H54 (cell line): ENCODE data around the gene FBL.
"Not testable (repeated sequence)": the region's sequence is repeated elsewhere in the genome, so short reads cannot be mapped to it uniquely, and the experiment has no call there.

ENCODE experiments used
- DNase-seq: peaks from one replicate; pipeline ENCODE4 v3.0.0; 2011; ENCODE audit warnings: low spot score, mixed read lengths; ENCODE audit not compliant: insufficient read length
- FAIRE-seq: peaks from 3 replicates; lab custom pipeline; 2011; peaks lifted over from hg19 to GRCh38; lab: Jason Lieb, UNC
- POLR2A ChIP-seq: IDR thresholded peaks from 2 replicates; pipeline ENCODE4 v1.6.1; 2011; ENCODE audit warnings: low read depth, mild to moderate bottlenecking, low read length

FBL gene

DNA sequence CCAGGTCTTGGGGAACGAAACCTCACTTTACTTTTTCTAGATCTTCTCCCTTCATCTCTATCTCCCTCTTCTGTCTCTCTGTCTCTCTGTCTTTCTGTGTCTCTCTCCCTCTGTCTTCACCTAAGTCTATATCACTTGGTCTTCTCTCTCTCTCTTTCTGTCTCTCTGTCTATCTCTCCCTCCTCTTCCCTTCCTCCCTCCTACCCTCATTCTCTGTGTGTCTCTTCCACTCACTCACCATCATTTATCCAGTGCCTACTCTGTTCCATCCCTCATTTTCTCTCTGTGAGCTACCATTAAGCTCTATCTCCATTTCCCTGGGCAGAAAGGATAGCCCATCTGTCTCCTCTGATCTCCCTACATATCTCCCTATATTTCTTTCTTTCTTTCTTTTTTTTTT lies 32.2 kb upstream of the FBL start:
- no peak for FAIRE-seq
- TF ChIP-seq POLR2A: no peak
- DNase-seq: no peak

DNA sequence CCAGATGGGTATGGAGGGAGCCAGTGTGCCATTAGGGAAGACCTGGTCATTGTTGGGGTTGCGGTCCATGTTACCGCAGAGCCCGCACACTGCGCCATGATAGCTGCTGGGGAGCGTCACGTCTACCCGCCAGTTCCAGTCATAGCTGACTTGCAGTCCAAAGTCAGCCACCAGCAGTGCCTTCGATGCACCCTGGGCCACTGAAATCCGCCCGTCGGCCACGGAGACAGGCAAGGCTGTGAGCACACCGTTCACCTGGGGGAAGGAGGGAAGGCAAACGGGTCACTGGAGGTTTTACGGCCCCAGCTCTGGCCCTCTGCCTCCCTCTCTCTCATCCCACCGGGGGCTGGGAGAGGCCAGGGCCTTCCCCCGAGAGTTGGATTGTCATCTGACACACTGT lies 31.8 kb upstream of the FBL start:
- not testable (repeated sequence) for FAIRE-seq, DNase-seq

DNA sequence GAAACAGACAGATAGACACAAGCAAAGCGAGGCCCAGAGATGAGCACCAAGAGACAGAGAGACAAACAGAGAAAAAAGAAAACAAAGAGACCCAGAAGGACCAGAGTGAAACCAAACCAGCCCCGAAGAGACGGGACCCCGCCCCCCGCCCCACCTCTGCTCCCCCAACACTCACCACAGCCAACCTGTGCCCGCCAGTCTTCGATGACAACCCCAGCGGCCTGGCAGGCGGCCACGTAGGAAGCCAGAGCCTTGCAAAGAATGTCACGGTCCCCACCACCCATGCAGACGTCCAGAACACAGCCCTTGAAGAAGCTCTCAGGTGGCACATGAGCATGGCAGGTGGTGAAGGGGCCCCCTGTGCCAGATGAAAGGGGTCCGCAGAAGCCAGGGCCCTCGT lies 31.3 kb upstream of the FBL start:
- DNase-seq, FAIRE-seq: not testable (repeated sequence)

DNA sequence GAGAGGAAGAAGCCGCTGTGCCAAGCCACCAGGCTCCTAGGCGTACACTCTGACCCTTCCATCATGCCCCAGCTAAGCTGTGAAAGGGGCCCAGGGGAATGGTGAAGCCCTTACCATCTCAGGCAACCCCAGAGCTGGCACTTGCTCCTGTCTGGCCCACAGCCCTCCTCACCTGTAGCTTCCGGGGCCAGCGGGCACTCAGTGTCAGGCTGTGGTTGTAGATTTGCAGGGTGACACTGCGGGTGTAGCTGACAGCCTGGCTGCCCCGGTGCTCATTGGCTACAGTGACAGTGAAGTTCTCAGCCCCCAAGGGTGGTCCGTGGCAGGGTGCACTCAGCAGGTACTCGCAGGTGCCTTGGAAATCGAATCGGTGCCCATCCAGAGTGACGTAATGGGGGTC lies 30.3 kb upstream of the FBL start:
- FAIRE-seq: not testable (repeated sequence)

DNA sequence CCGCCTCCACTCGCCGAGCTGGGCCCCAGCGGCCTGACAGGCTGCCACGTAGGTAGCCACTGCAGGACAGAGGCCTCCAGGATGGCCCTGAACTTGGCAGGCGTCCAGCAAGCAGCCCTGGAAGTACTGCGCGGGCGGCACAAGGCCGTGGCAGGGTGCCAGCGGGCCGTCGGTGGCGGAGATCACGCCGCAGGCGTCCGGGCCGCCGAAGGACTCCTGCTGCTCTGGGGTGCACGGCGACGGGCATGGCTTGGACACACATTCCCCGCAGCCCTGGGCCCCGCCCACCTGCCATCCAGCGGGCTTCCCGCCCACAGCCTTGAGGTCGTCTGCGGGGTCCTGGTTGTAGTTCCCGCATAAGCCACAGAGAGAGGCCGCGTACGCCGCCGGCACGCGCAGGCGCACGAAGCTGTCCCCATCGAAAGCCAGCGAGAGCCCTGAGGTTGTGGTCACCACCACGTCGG lies 29.3 kb upstream of the FBL start:
- not testable (repeated sequence) for FAIRE-seq, DNase-seq

More for the DNA sequence above, 30.3 kb upstream of the FBL start:
- DNase-seq: not testable (repeated sequence)

DNA sequence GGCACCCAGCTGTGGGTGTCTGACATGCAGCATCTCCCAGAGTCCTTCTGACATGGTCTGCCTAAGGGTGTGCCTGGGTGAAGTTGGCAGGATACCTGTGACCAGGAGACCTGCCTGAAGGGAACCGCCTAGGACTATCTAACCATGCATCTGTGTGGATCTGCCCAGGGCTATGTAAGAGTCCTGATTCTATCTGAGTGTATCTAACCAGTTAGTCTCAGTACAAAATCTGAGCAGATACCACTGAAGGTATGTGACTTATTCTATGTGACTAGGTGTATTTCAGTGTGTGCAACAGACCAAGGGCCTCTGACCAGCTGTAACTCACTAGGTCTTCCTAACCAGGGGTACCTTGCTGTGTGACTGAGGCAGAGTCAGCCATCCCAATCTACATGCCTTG lies 28.2 kb upstream of the FBL start:
- FAIRE-seq: no peak
- no peak for DNase-seq
- TF ChIP-seq POLR2A: no peak

DNA sequence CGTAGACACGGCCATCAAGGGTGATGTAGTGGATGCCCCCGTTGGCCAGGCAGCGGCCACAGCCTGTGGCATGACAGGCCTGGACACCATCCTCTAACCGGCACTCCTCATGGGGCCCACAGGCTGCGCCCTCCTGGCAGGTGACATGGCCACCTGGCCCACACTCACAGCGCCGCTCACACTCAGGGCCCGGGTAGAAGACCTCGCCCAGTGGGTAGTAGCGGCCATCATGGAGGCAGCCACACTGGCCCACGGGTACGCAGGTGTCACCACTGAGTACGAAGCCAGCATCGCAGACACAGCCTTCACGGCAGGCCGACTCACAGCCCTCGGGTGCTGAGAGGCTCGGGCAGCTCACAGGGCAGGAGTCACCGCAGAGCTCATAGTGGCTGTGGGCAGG lies 27.2 kb upstream of the FBL start:
- FAIRE-seq: no peak
- no peak for TF ChIP-seq POLR2A
- DNase-seq: no peak

DNA sequence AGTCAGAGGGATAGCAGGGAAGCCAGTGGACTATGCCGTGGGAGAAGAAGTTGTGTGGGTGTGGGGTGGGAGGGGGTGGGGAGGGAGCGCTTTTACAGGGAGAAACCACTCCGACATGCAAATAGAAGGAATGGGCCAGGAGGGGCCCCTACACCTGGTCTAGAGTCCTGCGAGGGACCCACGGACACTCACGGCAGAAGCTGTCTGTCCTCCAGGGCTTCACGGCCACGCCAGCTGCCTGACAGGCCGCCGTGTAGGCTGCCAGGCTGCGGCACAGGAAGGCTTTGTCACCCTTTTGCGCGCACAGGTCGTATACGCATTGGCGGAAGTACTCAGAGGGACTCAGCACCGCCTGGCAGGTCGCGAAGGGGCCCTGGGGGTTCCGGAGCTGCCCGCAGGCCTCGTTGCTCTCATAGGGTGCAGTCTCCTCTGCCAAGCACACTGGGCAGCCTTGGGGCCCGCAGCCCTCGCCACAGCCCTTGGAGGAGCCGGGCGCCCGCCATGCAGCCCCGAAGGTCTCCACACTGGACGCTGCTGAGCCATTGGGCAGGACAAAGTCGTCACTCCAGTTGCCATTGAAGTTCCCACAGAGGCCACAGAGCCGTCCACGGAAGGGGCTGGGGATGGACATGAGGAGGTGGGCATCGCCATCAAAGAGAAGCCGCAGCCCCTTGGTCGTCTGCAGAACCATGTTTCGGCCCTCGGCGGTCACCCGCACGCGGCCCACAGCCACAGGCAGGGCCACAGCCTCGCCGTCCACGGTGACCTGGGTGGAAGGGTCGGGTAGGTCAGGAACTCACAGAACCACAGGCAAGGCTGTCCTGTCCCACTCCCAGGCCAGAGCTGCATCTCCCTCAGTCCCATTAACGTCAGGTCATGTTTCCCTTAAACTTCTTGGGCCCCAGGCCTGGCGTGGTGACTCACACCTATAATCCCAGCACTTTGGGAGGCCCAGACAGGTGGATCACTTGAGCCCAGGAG lies 26.0 kb upstream of the FBL start:
- FAIRE-seq (no peak), DNase-seq (no peak)
- no peak for TF ChIP-seq POLR2A

DNA sequence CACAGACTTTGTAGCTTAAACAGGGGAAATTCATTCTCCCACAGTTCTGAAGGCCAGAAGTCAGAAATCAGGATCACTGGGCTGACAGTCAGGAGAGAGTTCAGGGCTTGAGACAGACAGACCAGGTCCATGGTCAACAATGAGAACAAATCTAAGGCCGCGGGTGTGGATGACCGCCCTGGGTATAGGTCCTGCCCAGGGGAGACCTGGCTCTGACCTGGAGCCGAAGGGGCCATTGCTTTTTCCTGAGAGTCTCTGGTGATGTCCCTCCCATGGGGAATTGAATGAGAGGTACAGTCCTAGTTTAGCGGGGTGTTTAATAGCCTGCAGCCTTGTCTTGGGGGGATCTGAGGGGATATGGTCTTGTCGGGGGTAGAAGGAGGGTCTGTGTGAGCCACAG lies 25.2 kb upstream of the FBL start:
- TF ChIP-seq POLR2A: no peak
- DNase-seq: no peak
- no peak for FAIRE-seq

DNA sequence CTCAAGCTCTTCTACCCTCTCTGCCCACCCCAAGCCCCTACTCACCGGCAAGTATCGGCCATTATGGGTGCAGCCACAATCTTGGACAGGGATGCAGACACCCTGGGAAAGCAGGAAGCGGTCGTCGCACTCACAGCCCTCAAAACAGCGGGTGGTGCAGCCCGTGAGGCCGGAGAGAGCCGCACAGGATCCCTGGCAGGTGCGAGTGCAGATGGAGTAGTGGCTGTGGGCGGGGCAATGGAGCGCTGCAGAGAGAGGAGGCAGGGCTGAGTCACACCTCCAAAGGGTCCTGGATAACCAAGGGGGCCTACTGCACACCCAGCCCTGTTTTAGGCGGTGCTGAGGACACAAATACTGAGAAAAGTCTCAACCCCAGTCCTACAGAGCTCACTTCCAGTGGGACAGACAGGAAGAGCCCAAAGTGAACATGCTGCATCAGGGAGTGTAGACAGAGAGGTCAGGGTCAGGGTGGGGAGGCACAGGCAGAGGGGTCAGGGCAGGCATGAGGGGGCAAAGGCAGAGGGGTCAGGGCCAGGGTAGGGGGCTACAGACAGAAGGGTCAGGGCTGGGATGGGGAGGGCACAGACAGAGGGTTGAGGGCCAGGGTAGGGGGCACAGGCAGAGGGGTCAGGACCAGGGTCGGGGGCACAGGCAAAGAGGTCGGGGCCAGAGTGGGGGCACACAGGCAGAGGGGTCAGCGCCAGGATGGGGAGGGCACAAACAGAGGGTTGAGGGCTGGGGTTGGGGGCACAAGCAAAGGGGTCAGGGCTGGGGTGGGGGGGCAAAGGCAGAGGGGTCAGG lies 24.2 kb upstream of the FBL start:
- FAIRE-seq (no peak), DNase-seq (no peak)
- no peak for TF ChIP-seq POLR2A

DNA sequence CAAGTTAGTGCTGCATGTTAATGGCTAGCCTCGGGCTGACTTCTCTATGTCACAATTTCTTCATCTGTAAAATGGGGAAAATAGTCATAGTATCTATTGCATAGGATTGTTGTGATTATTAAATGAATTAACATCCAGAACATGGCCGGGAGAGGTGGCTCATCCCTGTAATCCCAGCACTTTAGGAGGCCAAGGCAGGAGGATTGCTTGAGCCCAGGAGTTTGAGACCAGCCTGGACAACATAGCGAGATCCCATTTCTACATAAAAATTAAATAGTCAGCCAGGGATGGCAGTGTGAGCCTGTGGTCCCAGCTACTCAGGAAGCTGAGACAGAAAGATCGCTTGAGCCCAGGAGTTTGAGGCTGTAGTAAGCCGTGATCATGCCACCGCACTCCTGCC lies 21.8 kb upstream of the FBL start:
- no peak for TF ChIP-seq POLR2A
- DNase-seq (no peak), FAIRE-seq (no peak)

DNA sequence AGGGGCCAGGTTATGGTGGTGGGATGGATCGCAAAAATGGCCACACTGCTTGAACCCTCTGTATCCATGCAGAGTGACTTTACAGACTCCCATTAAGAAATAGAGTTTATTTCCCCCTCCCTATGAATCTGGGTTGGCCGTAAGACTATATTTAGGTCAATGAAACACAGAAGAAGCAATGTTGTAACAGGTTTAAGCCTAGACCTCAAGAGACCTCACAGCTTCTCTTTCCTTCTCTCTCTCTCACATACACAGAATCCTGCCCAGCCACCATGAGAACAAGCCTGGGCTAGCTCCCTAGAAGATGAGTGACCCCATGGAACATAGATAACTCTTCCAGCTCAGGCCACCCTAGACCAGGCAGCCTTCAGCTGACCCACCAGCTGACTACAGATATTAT lies 21.0 kb upstream of the FBL start:
- no peak for FAIRE-seq
- TF ChIP-seq POLR2A: no peak
- no peak for DNase-seq

DNA sequence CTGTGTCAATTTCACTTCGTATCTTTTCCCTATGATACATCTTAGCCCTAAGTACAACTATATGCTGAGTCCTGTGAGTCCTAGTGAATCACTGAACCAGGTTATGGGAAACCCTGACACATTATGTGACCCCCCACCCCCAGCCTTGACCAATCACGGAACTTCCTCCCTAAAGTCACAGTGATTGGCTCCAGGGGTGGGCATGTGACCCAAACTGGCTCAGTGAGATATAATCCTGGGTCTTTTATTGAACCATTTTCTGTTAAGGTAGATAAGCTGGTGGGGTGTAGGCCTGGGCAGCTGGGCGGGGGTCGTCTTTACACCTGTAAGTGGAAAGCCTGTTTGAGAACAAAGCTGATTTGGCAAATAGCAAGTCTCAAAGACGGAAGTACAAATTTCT lies 19.8 kb upstream of the FBL start:
- DNase-seq (no peak), FAIRE-seq (no peak)
- TF ChIP-seq POLR2A: no peak

DNA sequence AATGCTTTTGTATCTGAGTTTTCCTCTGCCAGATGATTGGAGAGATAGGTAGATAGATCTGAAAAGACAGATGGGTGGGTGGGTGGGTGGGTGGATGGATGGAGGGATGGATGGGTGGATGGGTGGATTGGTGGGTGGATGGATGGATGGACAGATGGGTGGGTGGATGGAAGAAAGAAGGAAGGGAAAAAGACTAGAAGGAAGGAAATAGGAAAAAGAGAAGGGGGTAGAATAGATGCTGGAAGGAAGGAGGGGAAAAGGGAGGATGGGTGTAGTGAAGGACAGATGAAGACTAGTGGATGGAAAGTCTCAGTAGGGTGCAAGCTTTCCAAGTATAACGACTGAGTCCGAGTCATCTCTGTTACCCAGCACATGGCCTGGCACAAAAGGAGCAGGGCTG lies 19.0 kb upstream of the FBL start:
- TF ChIP-seq POLR2A: no peak
- DNase-seq (no peak), FAIRE-seq (no peak)
